Endometrial microvascular endothelial cells (primary cell): ENCODE results near the gene AP1S3. TPM values are rescaled to one million over a fixed set of nuclear protein-coding genes. Genes with fewer than 3 reads are reported as not detected.
"Not testable (repeated sequence)": the region's sequence is repeated elsewhere in the genome, so short reads cannot be mapped to it uniquely, and the experiment has no call there.

Experiments
- in situ Hi-C: cut with HindIII; loops from 2 replicates; pipeline ENCODE4 v1.10.0; 2017; ENCODE audit warnings: low sequenced_read_pairs, low pct_unique_long_range_greater_than_20kb; ENCODE audit errors: inconsistent ontology term
- total RNA-seq: library from RNA; depleted of rRNA; stranded (reverse); fragments of >200 nt; gene quantifications from one replicate; pipeline ENCODE4 v1.2.3, GENCODE V29; 2015; ENCODE audit errors: inconsistent ontology term

Gene AP1S3
- total RNA-seq, 1 donor from 2014 or later: 18.1 TPM

DNA sequence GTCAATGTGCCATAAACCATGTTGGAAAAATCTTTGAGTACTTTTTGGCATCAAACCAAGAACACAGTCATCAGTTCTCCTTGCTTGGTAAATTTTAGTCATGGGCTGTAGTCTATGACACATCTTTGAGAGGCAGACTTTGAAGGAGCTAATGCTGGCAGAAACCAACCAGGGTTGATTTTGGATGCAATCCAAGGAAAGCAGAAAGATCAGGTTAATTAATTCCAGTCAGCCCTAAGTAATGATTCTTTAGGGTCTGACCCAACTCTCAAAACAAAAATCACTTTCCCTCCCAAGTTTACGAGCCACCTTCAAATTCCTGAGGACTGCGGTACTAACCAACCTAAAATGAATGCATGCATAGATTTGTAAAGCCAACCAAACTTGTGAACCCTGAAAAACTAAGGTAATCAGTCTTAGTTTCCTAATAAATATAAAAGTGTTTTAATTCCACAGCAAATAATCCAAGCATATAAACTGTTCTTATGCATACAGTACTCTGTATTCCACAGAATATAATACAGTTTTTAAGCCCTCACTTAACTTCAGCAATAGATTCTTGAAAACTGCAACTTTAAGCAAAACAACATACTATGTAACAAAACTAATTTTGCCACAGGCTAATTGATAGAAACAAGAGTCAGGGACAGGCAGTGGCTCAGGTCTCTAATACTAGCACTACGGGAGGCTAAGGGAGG, 22.0 kb downstream of the AP1S3 start:
- in situ Hi-C loops: no loop called here

DNA sequence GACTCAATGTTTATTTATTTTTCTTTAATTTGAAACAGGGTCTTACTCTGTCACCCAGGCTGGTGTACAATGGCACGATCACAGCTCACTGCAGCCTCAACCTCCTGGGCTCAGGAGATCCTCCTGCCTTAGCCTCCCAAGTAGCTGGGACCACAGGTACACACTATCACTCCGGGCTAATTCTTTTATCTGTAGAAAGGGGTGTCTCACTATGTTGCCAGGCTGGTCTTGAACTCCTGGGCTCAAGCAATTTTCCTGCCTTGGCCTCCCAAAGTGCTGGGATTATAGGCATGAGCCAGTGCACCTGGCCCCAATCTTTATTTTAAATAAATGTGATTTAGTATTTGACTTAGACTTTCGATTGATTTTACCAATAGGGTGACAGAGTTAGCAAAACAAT, 22.6 kb downstream of the AP1S3 start:
- in situ Hi-C loops: not testable (repeated sequence)

DNA sequence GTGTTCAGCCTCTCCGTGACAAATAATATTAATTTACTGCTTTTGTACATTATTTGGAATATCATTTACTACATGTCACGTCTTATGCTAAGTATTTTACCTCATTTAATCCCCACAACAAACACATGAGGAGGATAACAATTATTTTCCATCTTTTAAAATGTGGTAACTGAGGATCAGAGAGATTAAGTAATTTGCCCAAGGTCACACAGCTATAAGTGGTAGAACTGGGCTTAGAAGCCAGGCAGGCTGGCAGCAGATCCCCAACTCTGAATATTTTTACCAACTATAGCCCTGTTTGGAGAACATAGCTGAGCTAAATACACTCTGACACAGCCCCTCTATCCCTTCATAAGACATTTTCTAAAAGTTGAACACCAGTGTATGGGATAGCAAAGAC, 24.1 kb downstream of the AP1S3 start:
- in situ Hi-C loops: no loop called here

DNA sequence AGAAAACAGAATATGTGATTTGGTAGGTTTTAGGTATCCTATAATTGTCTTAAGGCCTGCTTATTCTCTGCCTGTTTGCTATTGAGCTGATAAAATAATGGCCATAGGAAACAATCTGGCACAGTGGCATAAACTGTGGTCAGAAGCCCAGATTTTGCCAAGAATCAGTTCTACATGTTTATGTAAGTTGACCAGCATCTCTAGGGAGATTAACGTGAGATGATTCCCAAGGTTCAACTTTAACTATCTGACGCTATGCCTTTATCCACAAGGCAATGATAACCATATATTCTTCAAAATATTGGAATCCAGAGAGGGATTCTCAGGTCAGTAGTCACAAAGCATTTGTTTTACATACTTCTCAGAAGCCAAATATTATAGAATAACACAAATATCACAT, 25.6 kb downstream of the AP1S3 start:
- in situ Hi-C loops: no loop called here

GRCh38 chr2:223805008-223805407, 32.4 kb downstream of the AP1S3 start:
- in situ Hi-C loops: no loop called here

- in situ Hi-C loops: no loop called here
These were observed 35.6 kb downstream of the AP1S3 start for GRCh38 chr2:223801736-223802135.

DNA sequence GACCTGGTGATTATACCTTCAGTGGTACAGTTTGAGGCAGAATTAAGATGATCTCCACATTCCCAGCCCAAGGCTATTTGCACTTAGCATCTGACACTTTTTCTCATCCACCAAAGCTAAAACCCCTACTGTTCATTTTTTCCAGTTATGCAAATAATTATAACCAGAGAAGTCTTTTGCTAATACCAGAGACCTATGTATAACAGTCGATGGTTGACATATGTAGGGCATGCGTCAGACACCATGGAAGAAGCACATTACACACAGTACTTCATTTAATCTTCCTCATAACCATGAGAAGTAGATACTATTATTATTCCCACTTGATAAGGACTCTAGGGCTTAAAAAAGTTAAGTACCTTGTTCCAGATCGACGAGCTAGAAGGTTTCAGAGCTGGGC, 36.5 kb downstream of the AP1S3 start:
- in situ Hi-C loops: no loop called here

GRCh38 chr2:223797811-223798721, 39.3 kb downstream of the AP1S3 start:
- in situ Hi-C loops: no loop called here

GRCh38 chr2:223797037-223797436, 40.3 kb downstream of the AP1S3 start:
- in situ Hi-C loops: no loop called here

DNA sequence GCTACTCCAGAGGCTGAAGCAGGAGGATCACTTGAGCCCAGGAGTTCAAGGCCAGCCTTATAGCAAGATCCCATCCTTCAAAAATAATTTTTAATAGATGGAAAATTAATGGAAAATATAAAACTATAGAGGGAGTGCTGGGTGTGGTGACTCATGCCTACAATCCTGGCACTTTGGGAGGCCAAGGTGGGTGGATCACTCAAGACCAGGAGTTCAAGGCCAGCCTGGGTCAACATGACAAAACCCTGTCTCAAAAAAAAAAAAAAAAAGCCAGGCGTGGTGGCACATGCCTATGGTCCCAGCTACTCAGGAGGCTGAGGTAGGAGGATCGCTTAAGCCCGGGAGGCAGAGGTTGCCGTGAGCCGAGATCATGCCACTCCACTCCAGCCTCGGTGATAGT, 48.0 kb downstream of the AP1S3 start:
- in situ Hi-C loops: no loop called here

DNA sequence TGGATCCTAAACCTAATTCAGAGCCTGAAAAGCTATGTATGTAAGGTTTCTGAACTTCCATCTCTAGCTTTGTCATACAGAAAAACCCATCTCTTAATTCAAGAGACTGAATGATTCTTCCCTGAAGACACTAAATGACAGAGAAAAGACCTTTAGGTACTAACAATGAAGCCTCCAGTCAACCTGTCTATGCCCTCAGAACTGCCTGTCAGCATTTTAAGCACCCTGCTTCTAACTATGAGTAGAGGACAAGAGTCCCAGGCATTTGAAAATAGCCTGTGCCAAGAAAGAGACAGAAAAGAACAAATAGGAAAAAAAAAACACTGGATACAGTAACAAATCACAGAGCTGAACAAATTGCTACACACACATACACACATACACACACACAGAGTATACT, 48.6 kb downstream of the AP1S3 start:
- in situ Hi-C loops: no loop called here

- in situ Hi-C loops: not testable (repeated sequence)
These were observed 49.3 kb downstream of the AP1S3 start for GRCh38 chr2:223788106-223788505.

GRCh38 chr2:223787358-223787757, 50.0 kb downstream of the AP1S3 start:
- in situ Hi-C loops: no loop called here

GRCh38 chr2:223786943-223787342, 50.4 kb downstream of the AP1S3 start:
- in situ Hi-C loops: no loop called here

GRCh38 chr2:223786236-223786635, 51.1 kb downstream of the AP1S3 start:
- in situ Hi-C loops: no loop called here

- in situ Hi-C loops: no loop called here
These were observed 53.1 kb downstream of the AP1S3 start for GRCh38 chr2:223784221-223784772.

DNA sequence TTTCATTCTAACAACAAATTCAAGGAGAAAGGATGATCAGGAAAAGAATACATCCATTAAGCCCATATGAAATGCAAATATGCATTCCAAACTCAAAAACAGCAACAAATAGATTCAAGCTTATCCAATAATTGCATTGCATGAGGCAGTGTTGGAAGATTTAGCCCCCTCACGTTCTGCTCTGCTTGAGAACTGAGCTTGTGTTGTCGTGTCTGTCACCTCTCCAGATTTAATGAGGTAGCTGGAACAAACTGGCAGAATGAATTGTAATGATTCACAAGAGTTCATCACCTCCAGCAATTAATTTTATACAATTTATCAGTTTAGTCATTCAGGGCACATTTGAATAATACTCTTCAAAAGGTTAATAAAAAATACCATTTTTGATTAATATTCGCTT, 54.8 kb downstream of the AP1S3 start:
- in situ Hi-C loops: no loop called here

- in situ Hi-C loops: no loop called here
These were observed 55.8 kb downstream of the AP1S3 start for GRCh38 chr2:223781560-223781959.

DNA sequence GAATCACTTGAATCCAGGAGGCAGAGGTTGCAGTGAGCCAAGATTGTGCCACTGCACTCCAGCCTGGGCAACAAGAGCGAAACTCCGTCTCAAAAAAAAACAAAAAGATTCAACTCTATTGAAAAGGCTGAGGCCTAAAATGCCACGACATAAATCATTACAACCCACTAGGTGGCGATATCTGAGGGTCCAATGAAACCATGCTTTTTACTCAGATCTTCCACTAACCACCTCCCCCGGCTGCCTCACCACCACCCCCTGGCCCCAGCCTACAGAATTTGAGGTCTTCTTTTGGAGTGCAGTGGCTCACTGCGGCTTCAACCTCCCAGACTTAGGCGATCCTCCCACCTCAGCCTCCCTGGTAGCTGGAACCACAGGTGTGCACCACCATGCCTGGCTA, 57.5 kb downstream of the AP1S3 start:
- in situ Hi-C loops: no loop called here

GRCh38 chr2:223774193-223774592, 63.2 kb downstream of the AP1S3 start:
- in situ Hi-C loops: no loop called here
